ENCODE measurements around the gene OR2Y1. TPM values are rescaled to one million over a fixed set of nuclear protein-coding genes. Genes with fewer than 3 reads are reported as not detected.
A peak's percentile ranks its signal among the peaks of the same experiment; 100 is the strongest.

OR2Y1 gene
- total RNA-seq, 2 experiments from 2014 or later, result not detected

DNA sequence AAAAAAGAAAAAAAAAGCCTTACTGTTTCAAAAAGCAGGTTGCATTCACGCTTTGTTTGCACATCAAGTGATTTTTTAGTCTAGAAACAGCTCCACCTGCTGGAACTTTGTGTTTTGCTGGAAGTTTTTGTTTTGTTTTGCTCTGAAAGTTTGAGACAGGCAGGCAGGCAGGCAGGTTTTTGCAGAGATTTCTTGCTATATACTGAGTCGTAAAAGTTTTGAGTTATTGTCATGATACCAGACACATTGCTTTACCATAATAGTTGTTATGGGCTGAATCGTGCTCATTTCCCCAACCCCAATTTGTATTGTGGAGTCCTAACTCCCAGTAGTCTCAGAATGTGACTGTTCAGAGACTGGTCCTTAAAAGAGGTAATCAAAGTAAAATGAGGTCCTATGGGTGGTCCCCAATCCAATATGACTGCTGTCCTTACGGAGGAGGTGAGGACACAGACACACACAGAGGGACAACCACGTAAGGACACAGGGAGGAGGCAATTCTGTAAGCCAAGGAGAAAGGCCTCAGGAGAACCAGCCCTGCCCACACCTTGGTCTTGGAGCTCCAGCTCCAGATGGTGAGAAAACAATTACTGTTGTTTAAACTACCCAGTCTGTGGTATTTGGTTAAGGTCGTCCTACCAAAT lies 20.9 kb downstream of the OR2Y1 start:
- Histone ChIP-seq H2AFZ (ENCODE audit: low read length) (peak overlapping the region; percentile 17; the same call in 1 of the 2 replicates), H3K4me2 (ENCODE audit: low read length) (no peak overlapping the region), H3K4me1 (ENCODE audit: insufficient read depth, low read length, poor library complexity, severe bottlenecking) (no peaks in the 10 kb centered on the region), H3K79me2 (ENCODE audit: insufficient read depth, low read depth, low read length) (no peaks in the 10 kb centered on the region), H3K27ac (ENCODE audit: low read depth, low read length, poor library complexity, severe bottlenecking) (no peak overlapping the region), H3K36me3 (ENCODE audit: insufficient read depth, low read length) (no peaks in the 10 kb centered on the region), H3K9me2 (ENCODE audit: insufficient read depth, low read length) (no peaks in the 10 kb centered on the region), H3K9me3 (ENCODE audit: low read length) (no peaks in the 10 kb centered on the region), H3K4me3 (ENCODE audit: low read depth, low read length, poor library complexity, severe bottlenecking) (no peak overlapping the region), H4K20me1 (ENCODE audit: insufficient read depth, low read length) (no peaks in the 10 kb centered on the region)
- DNase-seq (ENCODE audit: low spot score), result peak; percentile 44
- intact Hi-C loops (cut with micrococcal nuclease; ENCODE audit: unreplicated experiment), result no loop called here
- BruUV-seq (replicated peaks), result no TSS peak
- TF ChIP-seq EZH2phosphoT487 (IDR thresholded peaks at IDR 0.05; ENCODE audit: borderline replicate concordance, low read depth, low read length), result no peak
- TF ChIP-seq, protein P1, sequence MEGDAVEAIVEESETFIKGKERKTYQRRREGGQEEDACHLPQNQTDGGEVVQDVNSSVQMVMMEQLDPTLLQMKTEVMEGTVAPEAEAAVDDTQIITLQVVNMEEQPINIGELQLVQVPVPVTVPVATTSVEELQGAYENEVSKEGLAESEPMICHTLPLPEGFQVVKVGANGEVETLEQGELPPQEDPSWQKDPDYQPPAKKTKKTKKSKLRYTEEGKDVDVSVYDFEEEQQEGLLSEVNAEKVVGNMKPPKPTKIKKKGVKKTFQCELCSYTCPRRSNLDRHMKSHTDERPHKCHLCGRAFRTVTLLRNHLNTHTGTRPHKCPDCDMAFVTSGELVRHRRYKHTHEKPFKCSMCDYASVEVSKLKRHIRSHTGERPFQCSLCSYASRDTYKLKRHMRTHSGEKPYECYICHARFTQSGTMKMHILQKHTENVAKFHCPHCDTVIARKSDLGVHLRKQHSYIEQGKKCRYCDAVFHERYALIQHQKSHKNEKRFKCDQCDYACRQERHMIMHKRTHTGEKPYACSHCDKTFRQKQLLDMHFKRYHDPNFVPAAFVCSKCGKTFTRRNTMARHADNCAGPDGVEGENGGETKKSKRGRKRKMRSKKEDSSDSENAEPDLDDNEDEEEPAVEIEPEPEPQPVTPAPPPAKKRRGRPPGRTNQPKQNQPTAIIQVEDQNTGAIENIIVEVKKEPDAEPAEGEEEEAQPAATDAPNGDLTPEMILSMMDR (conservative IDR thresholded peaks at IDR 0.05; ENCODE audit: low read length), result peak; percentile 88
- ChIA-PET POLR2A (interaction anchor here (0.7 kb wide), 2 partner anchors 625 to 1030 kb away, joined by 3 to 4 read pairs; no protein-coding TSS in a partner anchor), CTCF (ENCODE audit: unreplicated experiment) (no interaction called here)

DNA sequence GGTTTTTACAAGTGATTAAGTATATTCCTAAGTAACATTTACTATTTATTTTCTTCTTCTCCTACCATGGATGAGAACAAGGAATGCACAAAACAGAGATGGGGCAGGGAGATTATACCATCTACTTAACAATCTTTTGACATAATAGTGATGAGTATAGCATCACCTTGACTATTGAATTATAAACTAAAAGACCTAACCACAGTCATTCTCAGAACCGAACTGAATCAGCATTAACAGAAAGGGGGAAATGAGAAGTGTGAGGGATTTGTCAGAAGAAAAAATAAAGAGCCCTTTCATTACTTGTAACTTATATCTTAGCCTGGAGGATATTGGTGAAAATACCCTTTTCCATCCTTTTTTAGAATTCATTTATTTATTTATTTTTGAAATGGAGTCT lies 21.9 kb downstream of the OR2Y1 start:
- Histone ChIP-seq H4K20me1 (ENCODE audit: insufficient read depth, low read length) (no peaks in the 10 kb centered on the region), H3K79me2 (ENCODE audit: insufficient read depth, low read depth, low read length) (no peaks in the 10 kb centered on the region), H3K4me3 (ENCODE audit: low read depth, low read length, poor library complexity, severe bottlenecking) (no peak overlapping the region), H3K36me3 (ENCODE audit: insufficient read depth, low read length) (no peaks in the 10 kb centered on the region), H3K9me3 (ENCODE audit: low read length) (no peaks in the 10 kb centered on the region), H3K9me2 (ENCODE audit: insufficient read depth, low read length) (no peaks in the 10 kb centered on the region), H3K27ac (ENCODE audit: low read depth, low read length, poor library complexity, severe bottlenecking) (no peak overlapping the region), H3K4me1 (ENCODE audit: insufficient read depth, low read length, poor library complexity, severe bottlenecking) (no peaks in the 10 kb centered on the region), H3K4me2 (ENCODE audit: low read length) (no peak overlapping the region), H2AFZ (ENCODE audit: low read length) (no peak overlapping the region)
- POLR2A ChIA-PET, result no interaction called here
- TF ChIP-seq EZH2phosphoT487 (IDR thresholded peaks at IDR 0.05; ENCODE audit: borderline replicate concordance, low read depth, low read length), result no peak
- TF ChIP-seq, protein P1 (conservative IDR thresholded peaks at IDR 0.05; ENCODE audit: low read length), result no peak
- no peak for DNase-seq (ENCODE audit: low spot score)
- intact Hi-C loops (cut with micrococcal nuclease; ENCODE audit: unreplicated experiment), result no loop called here
- CTCF ChIA-PET (ENCODE audit: unreplicated experiment), result no interaction called here
- no TSS peak for BruUV-seq (replicated peaks)

DNA sequence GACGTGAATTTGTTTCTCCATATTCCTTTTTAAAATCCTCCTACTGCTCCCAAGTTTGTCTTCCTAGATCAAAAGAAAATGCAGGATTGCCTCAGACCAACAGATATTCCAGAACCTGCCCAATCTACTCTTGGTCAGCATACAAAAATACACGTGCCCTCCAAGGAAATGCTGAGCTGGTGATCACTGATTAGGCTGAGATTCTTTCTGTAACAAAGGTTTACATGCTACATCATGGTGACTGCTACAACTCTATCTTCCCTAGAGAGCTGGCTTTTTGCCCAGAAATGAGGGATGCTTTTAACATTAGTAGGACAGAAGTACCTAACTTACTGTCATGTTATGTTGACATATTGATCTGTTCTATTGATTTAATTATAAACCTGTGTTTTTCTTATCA lies 35.5 kb downstream of the OR2Y1 start:
- DNase-seq (ENCODE audit: low spot score), result no peak
- TF ChIP-seq EZH2phosphoT487 (IDR thresholded peaks at IDR 0.05; ENCODE audit: borderline replicate concordance, low read depth, low read length), result no peak
- TF ChIP-seq, protein P1 (conservative IDR thresholded peaks at IDR 0.05; ENCODE audit: low read length), result no peak
- no peak overlapping the region for H3K4me2 ChIP-seq (ENCODE audit: low read length)
- CTCF ChIA-PET (ENCODE audit: unreplicated experiment), result no interaction called here
- POLR2A ChIA-PET, result no interaction called here
- intact Hi-C loops (cut with micrococcal nuclease; ENCODE audit: unreplicated experiment), result no loop called here
- H3K4me3 ChIP-seq (ENCODE audit: low read depth, low read length, poor library complexity, severe bottlenecking), result no peak overlapping the region
- no peaks in the 10 kb centered on the region for H3K79me2 ChIP-seq (ENCODE audit: insufficient read depth, low read depth, low read length)
- no peaks in the 10 kb centered on the region for H3K4me1 ChIP-seq (ENCODE audit: insufficient read depth, low read length, poor library complexity, severe bottlenecking)
- no peak overlapping the region for H2AFZ ChIP-seq (ENCODE audit: low read length)
- H3K9me2 ChIP-seq (ENCODE audit: insufficient read depth, low read length), result no peaks in the 10 kb centered on the region
- no peak overlapping the region for H3K27ac ChIP-seq (ENCODE audit: low read depth, low read length, poor library complexity, severe bottlenecking)
- no peaks in the 10 kb centered on the region for H3K9me3 ChIP-seq (ENCODE audit: low read length)
- no TSS peak for BruUV-seq (replicated peaks)
- H3K36me3 ChIP-seq (ENCODE audit: insufficient read depth, low read length), result no peaks in the 10 kb centered on the region
- no peaks in the 10 kb centered on the region for H4K20me1 ChIP-seq (ENCODE audit: insufficient read depth, low read length)

Measured in OCI-LY7 (cell line).